GM12892 (cell line): Measurements from ENCODE around the gene SPOCK1.

Experiments used
- POLR2AphosphoS5 ChIP-seq: IDR thresholded peaks from 2 replicates; pipeline ENCODE4 v1.6.1; 2011; ENCODE audit warnings: low read depth, low read length, control low read depth
- TAF1 ChIP-seq: IDR thresholded peaks from 2 replicates; pipeline ENCODE4 v1.6.1; 2011; ENCODE audit warnings: low read depth, mild to moderate bottlenecking, control low read depth, low read length, borderline replicate concordance

GRCh38 chr5:137470111-137470920 is 28.8 kb downstream of the SPOCK1 start:
- TF ChIP-seq POLR2AphosphoS5, result no peak
- TF ChIP-seq TAF1, result no peak
